Thyroid gland (tissue), 4 donors: ENCODE results near the gene PAK4. TPM values are rescaled to one million over a fixed set of nuclear protein-coding genes. Genes with fewer than 3 reads are reported as not detected.
A peak's percentile ranks its signal among the peaks of the same experiment; 100 is the strongest.

ENCODE experiments used
- DNase-seq, 2 donors: peaks; one replicate each; pipeline ENCODE4 v3.0.0-alpha.2; 2019
- H3K27ac ChIP-seq, 3 donors: fragments of 200-600 bp; sonication (generic); 1 replicate in 2 of 3; 2 replicates in 1 of 3; pipeline ENCODE4 v1.5.1; 2016 to 2019; ENCODE audit warnings: mild to moderate bottlenecking in 1 of 3, moderate library complexity in 1 of 3
- H3K27me3 ChIP-seq: fragments of 200-600 bp; sonication (generic); one replicate; pipeline ENCODE4 v1.5.1; 2019
- H3K36me3 ChIP-seq, 2 donors: fragments of 200-600 bp; sonication (generic); one replicate each; pipeline ENCODE4 v1.5.1; 2016 to 2019
- H3K4me1 ChIP-seq, 2 donors: fragments of 200-600 bp; sonication (generic); one replicate each; pipeline ENCODE4 v1.5.1; 2017 to 2019
- H3K4me3 ChIP-seq, 3 donors: fragments of 200-600 bp; sonication (generic); replicated peaks in 1 of 3; 1 replicate in 2 of 3; 2 replicates in 1 of 3; pipeline ENCODE4 v1.5.1; 2016; ENCODE audit warnings: mild to moderate bottlenecking in 1 of 3
- H3K9me3 ChIP-seq: fragments of 200-600 bp; sonication (generic); one replicate; pipeline ENCODE4 v1.5.1; 2017
- CTCF ChIP-seq, 6 experiments: fragments of 200-600 bp in 3 of 6; fragments of 450-650 bp in 3 of 6; sonication (generic) in 3 of 6; IDR thresholded peaks; one replicate each; pipeline ENCODE4 v1.5.1; 2016 to 2019; ENCODE audit warnings: antibody characterized with exemption in 6 of 6, mild to moderate bottlenecking in 2 of 6, inconsistent platforms in 1 of 6, moderate library complexity in 1 of 6
- POLR2A ChIP-seq, 2 donors: fragments of 450-650 bp; IDR thresholded peaks; one replicate each; pipeline ENCODE4 v1.6.1; 2017; ENCODE audit warnings: antibody characterized with exemption in 2 of 2, mild to moderate bottlenecking in 2 of 2, moderate library complexity in 1 of 2
- WGBS, 2 donors: methylation state at CpG; one replicate each; pipeline ENCODE4 v1.1.5; 2017; 5-methylcytosine and 5-hydroxymethylcytosine counted together
- intact Hi-C: fragments of 100-400 bp; cut with DNase I; formaldehyde crosslinking; loops from one replicate; pipeline ENCODE4 v1.15.1; 2023
- total RNA-seq, 4 donors: library from RNA; depleted of rRNA; stranded (reverse); fragments of >200 nt; gene quantifications; one replicate each; pipeline ENCODE4 v1.2.3, GENCODE V29; 2016

PAK4 gene
- total RNA-seq, 4 donors from 2014 or later, result 12.4 to 24.9 (median 23.2) TPM

DNA sequence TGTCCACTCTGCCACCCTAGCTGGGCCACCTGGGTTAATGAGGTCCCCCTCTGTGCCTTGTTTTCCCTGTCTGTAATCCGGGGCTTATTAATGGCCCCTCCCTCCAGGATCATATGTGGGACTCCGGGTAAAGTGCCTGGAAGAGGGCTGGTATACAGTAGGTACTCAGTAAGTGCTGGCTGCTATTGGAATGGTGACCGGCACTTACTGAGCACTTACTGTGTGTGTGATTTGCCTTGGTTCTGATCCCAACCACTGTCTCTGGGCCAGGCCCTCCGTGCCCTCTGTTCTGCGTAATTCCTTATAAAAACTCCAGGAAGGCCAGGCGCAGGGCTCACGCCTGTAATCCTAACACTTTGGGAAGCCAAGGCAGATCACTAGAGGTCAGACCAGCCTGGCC is 40.3 kb downstream of the PAK4 start:
- H3K27ac ChIP-seq, result peak overlapping the region; percentile 93 to 96 (median 94)
- DNase-seq, result no peak
- no peaks in the 10 kb centered on the region for H3K27me3 ChIP-seq
- intact Hi-C loops, result no loop called here
- H3K36me3 ChIP-seq, result peaks cover 2 to 14% of the 10 kb centered on the region in 2 donors
- peaks cover 23 to 38% of the 10 kb centered on the region in 2 donors for H3K4me1 ChIP-seq
- TF ChIP-seq POLR2A (IDR thresholded peaks at IDR 0.05) (no peak), CTCF (IDR thresholded peaks at IDR 0.05) (no peak)
- no peaks in the 10 kb centered on the region for H3K9me3 ChIP-seq
- 94 to 97% methylated on average over 7 of the region's 7 CpGs for WGBS, 2 donors
- H3K4me3 ChIP-seq, result no peak overlapping the region

- TF ChIP-seq CTCF (IDR thresholded peaks at IDR 0.05) (no peak), POLR2A (IDR thresholded peaks at IDR 0.05) (no peak)
- intact Hi-C loops, result no loop called here
- 21 to 43% methylated on average over 19 to 20 of the region's 24 CpGs for WGBS, 2 donors
- Histone ChIP-seq H3K36me3 (peaks cover 10 to 15% of the 10 kb centered on the region in 2 donors), H3K27ac (peak overlapping the region; percentile 93 to 96 (median 94)), H3K4me3 (peak overlapping the region in 1 of 3 donors; percentile 12), H3K9me3 (no peaks in the 10 kb centered on the region), H3K4me1 (peaks cover 22 to 32% of the 10 kb centered on the region in 2 donors), H3K27me3 (no peaks in the 10 kb centered on the region)
- DNase-seq, result peak; percentile 94 to 96
Observed at GRCh38 chr19:39166571-39167391, 41.2 kb downstream of the PAK4 start.

- Histone ChIP-seq H3K4me1 (peaks cover 22 to 32% of the 10 kb centered on the region in 2 donors), H3K27me3 (no peaks in the 10 kb centered on the region), H3K27ac (peak overlapping the region; percentile 93 to 96 (median 94)), H3K4me3 (peak overlapping the region in 1 of 3 donors; percentile 12), H3K36me3 (peaks cover 14 to 18% of the 10 kb centered on the region in 2 donors), H3K9me3 (no peaks in the 10 kb centered on the region)
- WGBS, 2 donors, result 48 to 52% methylated on average over 12 to 23 of the region's 25 CpGs
- DNase-seq, result peak; percentile 92 to 93
- intact Hi-C loops, result no loop called here
- TF ChIP-seq POLR2A (IDR thresholded peaks at IDR 0.05), result no peak
- no peak for TF ChIP-seq CTCF (IDR thresholded peaks at IDR 0.05)
Observed at GRCh38 chr19:39167461-39168257, 42.1 kb downstream of the PAK4 start.

DNA sequence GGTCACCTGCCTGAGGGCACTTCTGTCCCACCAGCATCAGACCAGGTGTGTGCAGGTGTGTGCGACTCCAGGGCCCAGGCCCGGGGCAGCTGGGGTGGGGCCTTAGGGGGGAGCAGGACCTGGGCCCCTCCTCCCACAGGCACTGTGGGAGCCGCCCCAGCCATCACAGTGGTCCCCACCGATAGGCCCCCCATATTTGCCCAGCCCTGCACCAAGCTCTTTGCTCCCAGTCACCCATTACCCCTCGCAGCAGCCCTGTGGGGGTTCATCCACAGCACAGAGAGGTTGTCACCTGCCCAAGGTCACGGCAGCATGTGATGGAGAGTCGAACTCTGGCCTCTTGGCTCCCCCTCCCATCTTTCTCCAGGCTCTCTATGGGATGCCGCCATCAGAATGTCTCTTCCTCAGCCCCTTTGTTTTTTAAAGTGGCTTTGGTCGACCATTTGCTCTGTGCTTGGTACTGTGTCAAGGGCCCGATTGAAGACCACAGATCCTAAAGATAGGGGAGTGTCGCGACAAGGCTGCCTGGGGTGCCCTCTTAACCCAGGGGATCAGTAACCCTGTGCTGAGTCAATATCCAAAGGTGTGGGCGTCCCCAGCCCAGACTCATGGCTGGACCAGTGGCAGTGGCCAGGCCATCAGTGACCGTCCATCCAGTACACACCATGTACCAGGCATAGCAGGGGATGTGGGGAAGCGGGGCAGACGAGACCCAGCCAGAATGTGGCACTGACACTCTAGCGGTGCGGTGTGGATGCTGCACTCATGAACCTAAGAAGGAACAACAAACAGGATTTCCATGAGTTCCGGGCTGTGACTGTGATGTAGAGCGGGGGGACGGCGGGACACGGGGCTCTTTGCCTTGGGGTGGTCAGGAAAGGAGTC is 42.9 kb downstream of the PAK4 start:
- WGBS, 2 donors, result 83 to 90% methylated on average over 21 to 22 of the region's 23 CpGs
- Histone ChIP-seq H3K4me1 (peaks cover 22 to 32% of the 10 kb centered on the region in 2 donors), H3K4me3 (no peak overlapping the region), H3K27ac (peak overlapping the region in 2 of 3 donors; percentile 94 to 96), H3K27me3 (no peaks in the 10 kb centered on the region), H3K9me3 (no peaks in the 10 kb centered on the region), H3K36me3 (peaks cover 22 to 25% of the 10 kb centered on the region in 2 donors)
- TF ChIP-seq POLR2A (IDR thresholded peaks at IDR 0.05) (no peak), CTCF (IDR thresholded peaks at IDR 0.05) (no peak)
- DNase-seq, result no peak
- intact Hi-C loops, result no loop called here
